ENCODE data around the gene CFAP99.

The CFAP99 gene

GRCh38 chr4:2393353-2394270 lies 25.1 kb upstream of the CFAP99 start:
- DNase-seq = no peak

- no peak for DNase-seq
These were observed 24.2 kb upstream of the CFAP99 start for GRCh38 chr4:2394528-2394927.

GRCh38 chr4:2395038-2395437 lies 23.7 kb upstream of the CFAP99 start:
- no peak for DNase-seq

- DNase-seq = no peak
These were observed 23.2 kb upstream of the CFAP99 start for GRCh38 chr4:2395584-2395983.

- no peak for DNase-seq
These were observed 21.9 kb upstream of the CFAP99 start for GRCh38 chr4:2396781-2397368.

GRCh38 chr4:2397596-2398379 lies 21.0 kb upstream of the CFAP99 start:
- DNase-seq = no peak

GRCh38 chr4:2399216-2399615 lies 19.5 kb upstream of the CFAP99 start:
- no peak for DNase-seq

GRCh38 chr4:2399631-2400190 lies 19.0 kb upstream of the CFAP99 start:
- DNase-seq = no peak

GRCh38 chr4:2400841-2401609 lies 17.7 kb upstream of the CFAP99 start:
- DNase-seq = no peak

- no peak for DNase-seq
These were observed 17.2 kb upstream of the CFAP99 start for GRCh38 chr4:2401610-2401983.

GRCh38 chr4:2402048-2402842 lies 16.5 kb upstream of the CFAP99 start:
- peak; percentile 72 for DNase-seq

GRCh38 chr4:2402941-2403340 lies 15.8 kb upstream of the CFAP99 start:
- DNase-seq = no peak

GRCh38 chr4:2406406-2406805 lies 12.3 kb upstream of the CFAP99 start:
- no peak for DNase-seq

- DNase-seq = no peak
These were observed 11.8 kb upstream of the CFAP99 start for GRCh38 chr4:2406920-2407319.

- no peak for DNase-seq
These were observed 10.8 kb upstream of the CFAP99 start for GRCh38 chr4:2407991-2408342.

- DNase-seq = no peak
These were observed 10.3 kb upstream of the CFAP99 start for GRCh38 chr4:2408401-2408958.

- DNase-seq = no peak
These were observed 9.8 kb upstream of the CFAP99 start for GRCh38 chr4:2408976-2409375.

- no peak for DNase-seq
These were observed 9.4 kb upstream of the CFAP99 start for GRCh38 chr4:2409381-2409783.

GRCh38 chr4:2411786-2412510 lies 6.8 kb upstream of the CFAP99 start:
- DNase-seq = no peak

- DNase-seq = no peak
These were observed 6.2 kb upstream of the CFAP99 start for GRCh38 chr4:2412534-2412884.

Data from NCI-H524 treated with DMSO at 0.1 percent for 48 hours (cell line).